ENCODE measurements around the gene SMARCD2.
"Not testable (repeated sequence)": the region's sequence is repeated elsewhere in the genome, so short reads cannot be mapped to it uniquely, and the experiment has no call there.

The SMARCD2 gene

GRCh38 chr17:63842540-63843386 is at the start of gene SMARCD2:
Gene SMARCD2 (minus strand): TSS chr17:63842685. CDS start chr17:63842674, 11 bp downstream.
- DNase-seq = peak; percentile 98

- DNase-seq = peak; percentile 18
These were observed 46.8 kb upstream of the SMARCD2 start for GRCh38 chr17:63889026-63889848.

GRCh38 chr17:63885119-63885518 is 42.6 kb upstream of the SMARCD2 start:
- not testable (repeated sequence) for DNase-seq

- not testable (repeated sequence) for DNase-seq
These were observed 40.2 kb upstream of the SMARCD2 start for GRCh38 chr17:63882626-63883126.

- DNase-seq = no peak
These were observed 39.6 kb upstream of the SMARCD2 start, which contains the start of gene GH2 for GRCh38 chr17:63881935-63882601. Gene GH2 (minus strand): TSS chr17:63881944. CDS start chr17:63881801, 143 bp downstream.

- DNase-seq = not testable (repeated sequence)
These were observed 38.9 kb upstream of the SMARCD2 start for GRCh38 chr17:63881337-63881736.

- DNase-seq = no peak
These were observed 38.2 kb upstream of the SMARCD2 start for GRCh38 chr17:63880706-63881105.

GRCh38 chr17:63878413-63878812 is 35.9 kb upstream of the SMARCD2 start:
- DNase-seq = not testable (repeated sequence)

GRCh38 chr17:63874693-63875092 is 32.2 kb upstream of the SMARCD2 start:
- not testable (repeated sequence) for DNase-seq

- not testable (repeated sequence) for DNase-seq
These were observed 31.7 kb upstream of the SMARCD2 start for GRCh38 chr17:63874061-63874626.

GRCh38 chr17:63873577-63873976 is 31.1 kb upstream of the SMARCD2 start, which contains the start of gene CSH2:
Gene CSH2 (minus strand): TSS chr17:63873677. CDS start chr17:63873614, 63 bp downstream.
- not testable (repeated sequence) for DNase-seq

- DNase-seq = not testable (repeated sequence)
These were observed 29.3 kb upstream of the SMARCD2 start for GRCh38 chr17:63871646-63872365.

- not testable (repeated sequence) for DNase-seq
These were observed 27.8 kb upstream of the SMARCD2 start for GRCh38 chr17:63870292-63870665.

GRCh38 chr17:63869491-63870291 is 27.2 kb upstream of the SMARCD2 start:
- not testable (repeated sequence) for DNase-seq

GRCh38 chr17:63866625-63867024 is 24.1 kb upstream of the SMARCD2 start:
- DNase-seq = not testable (repeated sequence)

- DNase-seq = no peak
These were observed 16.8 kb upstream of the SMARCD2 start for GRCh38 chr17:63859257-63859656.

GRCh38 chr17:63856425-63856824 is 13.9 kb upstream of the SMARCD2 start:
- DNase-seq = not testable (repeated sequence)

GRCh38 chr17:63855185-63855584 is 12.7 kb upstream of the SMARCD2 start:
- DNase-seq = no peak

- DNase-seq = no peak
These were observed 12.2 kb upstream of the SMARCD2 start for GRCh38 chr17:63854709-63855108.

- no peak for DNase-seq
These were observed 10.8 kb upstream of the SMARCD2 start for GRCh38 chr17:63853260-63853659.

- DNase-seq = no peak
These were observed 7.9 kb upstream of the SMARCD2 start for GRCh38 chr17:63850401-63850800.
